22Rv1 (cell line): ENCODE measurements around the gene ENTPD8.

Experiments used
- CTCF ChIP-seq: fragments of 450-650 bp; IDR thresholded peaks from 2 replicates; pipeline ENCODE4 v1.5.1; 2017; ENCODE audit warnings: mild to moderate bottlenecking
- ZFX ChIP-seq: fragments of 450-650 bp; IDR thresholded peaks from 2 replicates; pipeline ENCODE4 v1.6.1; 2017; ENCODE audit warnings: antibody characterized with exemption, borderline replicate concordance

DNA sequence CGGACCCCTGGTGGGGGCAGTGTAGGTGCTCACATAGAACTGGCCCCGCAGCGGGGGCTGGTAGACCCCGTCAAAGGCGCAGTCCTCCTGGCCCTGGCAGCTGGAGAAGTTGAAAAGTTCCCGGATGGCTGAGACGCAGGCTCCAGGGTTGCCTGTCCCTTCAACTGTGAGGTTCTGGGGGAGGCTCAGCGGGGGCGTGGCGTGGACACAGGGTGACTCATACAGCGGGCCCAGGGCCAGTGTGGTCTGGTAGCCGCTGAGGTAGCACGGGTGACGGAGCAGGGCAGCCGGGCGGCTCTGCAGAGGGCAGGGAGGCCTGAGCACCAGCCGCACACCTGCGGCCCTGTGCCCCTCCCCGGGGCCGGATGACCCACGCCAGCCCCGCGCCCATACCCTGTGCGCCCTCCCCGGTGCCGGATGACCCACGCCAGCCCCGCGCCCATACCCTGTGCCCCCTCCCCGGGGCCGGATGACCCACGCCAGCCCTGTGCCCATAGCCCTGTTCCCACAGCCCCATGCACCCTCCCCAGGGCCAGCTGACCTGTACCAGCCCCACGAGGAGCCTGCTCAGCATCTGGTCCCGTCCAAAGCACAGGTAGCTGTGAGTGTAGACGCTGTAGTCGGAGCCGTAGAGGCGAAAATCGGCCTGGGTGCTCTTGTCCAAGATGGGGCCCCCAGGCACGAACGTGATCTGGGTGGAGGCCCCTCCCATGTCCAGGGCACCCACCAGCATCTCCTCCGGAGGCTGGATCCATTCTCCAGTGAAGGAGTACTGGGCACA, 5.0 kb downstream of the ENTPD8 start:
- TF ChIP-seq CTCF: no peak
- no peak for TF ChIP-seq ZFX
